GM20000 (cell line): Measurements from ENCODE around the gene FAM13A.

Source experiments
- DNase-seq: peaks from one replicate; pipeline ENCODE4 v3.0.0; 2012; ENCODE audit warnings: low spot score
- TF ChIP-seq, protein P1 (sequence below): IDR thresholded peaks from 2 replicates; pipeline ENCODE4 v1.5.1; 2012; ENCODE audit warnings: mild to moderate bottlenecking, control low read depth; ENCODE audit errors: extremely low read depth, missing control alignments

Gene FAM13A

DNA sequence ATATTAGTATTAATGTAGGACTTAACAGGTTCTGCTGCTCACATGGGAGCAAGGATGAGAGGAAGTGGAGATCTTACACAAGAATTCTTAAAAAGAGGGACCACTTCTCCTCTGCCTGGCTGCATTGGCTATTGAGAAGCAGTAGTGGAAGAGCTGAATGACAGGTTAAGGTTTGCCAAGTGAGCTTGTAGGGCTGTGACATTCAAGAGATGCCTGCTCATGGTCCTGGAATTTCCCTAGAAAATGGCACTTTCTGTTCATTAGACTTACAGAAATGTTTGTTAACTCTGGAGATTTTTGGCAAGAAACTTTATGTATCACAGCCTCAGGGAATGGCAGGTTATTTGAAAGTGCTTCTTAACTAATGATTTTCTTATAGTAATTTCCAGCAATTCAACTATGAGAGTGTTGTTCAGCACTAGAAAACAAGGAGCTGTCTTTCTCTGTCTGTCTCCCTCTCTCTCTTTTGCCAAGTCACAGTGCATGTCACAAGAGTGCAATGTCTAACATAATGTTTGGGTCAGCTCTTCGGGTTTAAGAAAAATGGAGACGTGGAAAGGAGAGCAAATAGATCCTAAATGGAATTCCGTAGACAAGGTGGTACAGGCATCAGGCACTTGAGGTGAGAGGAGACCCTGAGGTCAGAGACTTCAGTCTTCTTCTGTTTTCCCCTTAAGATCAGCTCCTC, 351.0 kb downstream of the FAM13A start:
- DNase-seq, result no peak
- TF ChIP-seq, protein P1, sequence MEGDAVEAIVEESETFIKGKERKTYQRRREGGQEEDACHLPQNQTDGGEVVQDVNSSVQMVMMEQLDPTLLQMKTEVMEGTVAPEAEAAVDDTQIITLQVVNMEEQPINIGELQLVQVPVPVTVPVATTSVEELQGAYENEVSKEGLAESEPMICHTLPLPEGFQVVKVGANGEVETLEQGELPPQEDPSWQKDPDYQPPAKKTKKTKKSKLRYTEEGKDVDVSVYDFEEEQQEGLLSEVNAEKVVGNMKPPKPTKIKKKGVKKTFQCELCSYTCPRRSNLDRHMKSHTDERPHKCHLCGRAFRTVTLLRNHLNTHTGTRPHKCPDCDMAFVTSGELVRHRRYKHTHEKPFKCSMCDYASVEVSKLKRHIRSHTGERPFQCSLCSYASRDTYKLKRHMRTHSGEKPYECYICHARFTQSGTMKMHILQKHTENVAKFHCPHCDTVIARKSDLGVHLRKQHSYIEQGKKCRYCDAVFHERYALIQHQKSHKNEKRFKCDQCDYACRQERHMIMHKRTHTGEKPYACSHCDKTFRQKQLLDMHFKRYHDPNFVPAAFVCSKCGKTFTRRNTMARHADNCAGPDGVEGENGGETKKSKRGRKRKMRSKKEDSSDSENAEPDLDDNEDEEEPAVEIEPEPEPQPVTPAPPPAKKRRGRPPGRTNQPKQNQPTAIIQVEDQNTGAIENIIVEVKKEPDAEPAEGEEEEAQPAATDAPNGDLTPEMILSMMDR, result no peak

GRCh38 chr4:88705223-88705622, 351.8 kb downstream of the FAM13A start:
- DNase-seq, result no peak
- TF ChIP-seq, protein P1, result no peak

DNA sequence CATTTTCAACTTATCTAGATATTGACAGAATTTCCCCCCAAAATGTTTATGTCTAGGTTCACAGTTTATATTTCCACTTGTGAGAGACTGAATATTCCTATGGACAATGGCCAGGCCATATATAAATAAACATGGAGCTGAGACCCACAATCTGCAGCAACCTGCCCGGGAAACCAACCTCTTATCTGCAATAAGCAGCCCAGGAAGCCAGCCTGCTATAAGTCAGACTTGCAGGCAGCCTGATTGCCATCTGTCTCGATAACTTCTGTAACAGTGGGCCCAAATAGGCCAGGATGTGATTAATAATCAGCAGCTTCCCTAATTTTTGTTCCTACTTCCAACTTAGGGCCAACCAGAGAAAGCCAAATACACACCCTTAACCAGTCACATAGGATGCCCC, 354.2 kb downstream of the FAM13A start:
- TF ChIP-seq, protein P1, result no peak
- DNase-seq, result no peak

- TF ChIP-seq, protein P1, result no peak
- DNase-seq, result peak; percentile 9
Observed at GRCh38 chr4:88698519-88698918, 358.5 kb downstream of the FAM13A start.

- DNase-seq, result peak; percentile 66
- TF ChIP-seq, protein P1, result no peak
Observed at GRCh38 chr4:88697588-88698329, 359.2 kb downstream of the FAM13A start, which contains the start of gene NAP1L5. TSS of gene NAP1L5 (minus strand) at chr4:88697829. CDS start at chr4:88697754, 75 bp downstream.

DNA sequence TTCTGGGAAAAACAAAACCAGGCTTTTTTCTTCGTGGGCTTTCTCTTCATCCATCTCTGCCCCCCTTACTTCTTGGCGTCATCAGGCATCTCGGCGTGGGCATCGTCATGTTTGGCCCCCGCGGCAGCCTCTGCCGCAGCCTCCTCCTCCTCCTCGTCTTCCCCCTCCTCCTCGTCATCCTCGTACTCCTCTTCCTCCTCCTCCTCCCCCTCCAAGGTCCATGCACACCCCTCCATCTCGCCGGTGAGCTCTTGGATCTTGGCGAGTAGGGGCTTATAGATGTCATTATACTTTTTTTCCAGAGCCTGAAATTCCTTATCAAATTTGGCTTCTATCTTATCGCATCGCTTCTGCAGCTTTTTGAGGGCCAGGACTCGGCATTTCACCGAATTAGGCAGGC, 359.8 kb downstream of the FAM13A start:
- TF ChIP-seq, protein P1, result no peak
- DNase-seq, result no peak

DNA sequence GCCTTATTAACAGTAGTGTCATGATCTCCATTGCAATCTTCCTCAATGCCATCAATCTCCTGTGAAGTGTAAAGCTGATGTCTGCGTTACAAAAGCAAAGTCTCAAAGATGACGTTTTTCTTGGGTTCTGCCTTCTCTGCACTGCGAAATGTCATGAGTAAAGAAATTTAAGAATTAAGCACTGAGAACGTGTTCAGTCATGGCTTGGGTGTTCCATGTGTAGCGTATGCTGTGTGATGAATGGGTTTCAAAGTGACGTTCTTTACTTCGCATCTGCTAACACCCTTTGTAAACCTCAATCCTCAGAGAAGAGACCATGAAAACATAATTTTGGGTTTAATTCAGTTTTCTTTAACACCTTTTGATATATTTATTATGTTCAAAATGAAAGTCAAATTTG, 360.4 kb downstream of the FAM13A start:
- TF ChIP-seq, protein P1, result no peak

More for the DNA sequence above, 360.4 kb downstream of the FAM13A start:
- DNase-seq, result no peak
